ENCODE measurements around the gene TNFRSF4. TPM values are rescaled to one million over a fixed set of nuclear protein-coding genes. Genes with fewer than 3 reads are reported as not detected.

Gene TNFRSF4
- total RNA-seq, 3 donors from 2014 or later (not counting 1 experiment from before 2014, with no cell fraction given): 14.3 to 26.5 (median 15.7) TPM

DNA sequence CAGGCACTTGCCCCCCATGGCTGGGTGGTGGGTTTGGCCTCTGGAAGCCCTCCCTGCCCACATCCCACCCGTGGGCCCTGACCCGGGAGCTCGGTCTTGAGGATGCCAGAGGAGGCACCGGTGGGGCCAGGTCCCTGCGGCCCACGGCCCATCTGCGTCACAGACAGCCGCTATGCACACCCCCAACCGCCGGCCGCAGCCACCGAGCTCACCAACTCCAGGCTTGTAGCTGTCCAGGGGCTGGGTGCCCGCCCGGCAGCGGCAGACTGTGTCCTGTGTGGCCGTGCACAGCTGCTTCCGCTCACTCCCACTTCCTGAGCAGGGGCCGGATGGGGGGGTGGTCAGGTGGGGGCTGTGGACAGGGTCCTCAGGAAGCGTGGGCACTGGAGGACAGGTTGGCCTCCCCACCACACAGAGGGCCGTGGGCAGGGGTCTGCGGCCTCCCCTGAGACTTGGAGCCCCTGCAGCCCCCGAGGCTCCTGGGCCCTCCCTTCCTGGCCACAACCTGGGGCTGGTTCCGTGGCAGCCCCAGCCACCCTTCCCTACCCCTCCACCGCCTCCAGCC lies 1.1 kb downstream of the TNFRSF4 start:
- Mint-ChIP-seq H3K27ac (peak overlapping the region; percentile 79 to 98), H3K9me3 (no peaks in the 10 kb centered on the region), H3K36me3 (no peaks in the 10 kb centered on the region), H3K4me3 (peak overlapping the region; percentile 71), H3K27me3 (ENCODE audit: low read depth in 2 of 2) (no peaks in the 10 kb centered on the region), H3K4me1 (peaks cover 22 to 56% of the 10 kb centered on the region in 2 donors)
- Histone ChIP-seq H3K4me3 (ENCODE audit: low read length) (peak overlapping the region; percentile 30), H3K27me3 (ENCODE audit: control insufficient read depth, insufficient read depth, low read length) (no peaks in the 10 kb centered on the region), H3K27ac (ENCODE audit: low read length) (peak overlapping the region; percentile 90), H3K9me3 (ENCODE audit: control insufficient read depth, insufficient read depth, low read length) (no peaks in the 10 kb centered on the region), H3K36me3 (ENCODE audit: control insufficient read depth, insufficient read depth, low read length) (peaks cover 10% of the 10 kb centered on the region), H3K4me1 (ENCODE audit: control insufficient read depth, insufficient read depth, low read length) (peaks cover 99% of the 10 kb centered on the region)
- intact Hi-C loops (cut with micrococcal nuclease): no loop called here
- peak; percentile 76 to 88 for DNase-seq
- TF ChIP-seq, protein P1, sequence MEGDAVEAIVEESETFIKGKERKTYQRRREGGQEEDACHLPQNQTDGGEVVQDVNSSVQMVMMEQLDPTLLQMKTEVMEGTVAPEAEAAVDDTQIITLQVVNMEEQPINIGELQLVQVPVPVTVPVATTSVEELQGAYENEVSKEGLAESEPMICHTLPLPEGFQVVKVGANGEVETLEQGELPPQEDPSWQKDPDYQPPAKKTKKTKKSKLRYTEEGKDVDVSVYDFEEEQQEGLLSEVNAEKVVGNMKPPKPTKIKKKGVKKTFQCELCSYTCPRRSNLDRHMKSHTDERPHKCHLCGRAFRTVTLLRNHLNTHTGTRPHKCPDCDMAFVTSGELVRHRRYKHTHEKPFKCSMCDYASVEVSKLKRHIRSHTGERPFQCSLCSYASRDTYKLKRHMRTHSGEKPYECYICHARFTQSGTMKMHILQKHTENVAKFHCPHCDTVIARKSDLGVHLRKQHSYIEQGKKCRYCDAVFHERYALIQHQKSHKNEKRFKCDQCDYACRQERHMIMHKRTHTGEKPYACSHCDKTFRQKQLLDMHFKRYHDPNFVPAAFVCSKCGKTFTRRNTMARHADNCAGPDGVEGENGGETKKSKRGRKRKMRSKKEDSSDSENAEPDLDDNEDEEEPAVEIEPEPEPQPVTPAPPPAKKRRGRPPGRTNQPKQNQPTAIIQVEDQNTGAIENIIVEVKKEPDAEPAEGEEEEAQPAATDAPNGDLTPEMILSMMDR (IDR thresholded peaks at IDR 0.05): no peak
- peak; percentile 32 to 74 (median 65) for ATAC-seq
- 1% methylated on average over 24 of the region's 24 CpGs for WGBS (ENCODE audit: insufficient coverage)

DNA sequence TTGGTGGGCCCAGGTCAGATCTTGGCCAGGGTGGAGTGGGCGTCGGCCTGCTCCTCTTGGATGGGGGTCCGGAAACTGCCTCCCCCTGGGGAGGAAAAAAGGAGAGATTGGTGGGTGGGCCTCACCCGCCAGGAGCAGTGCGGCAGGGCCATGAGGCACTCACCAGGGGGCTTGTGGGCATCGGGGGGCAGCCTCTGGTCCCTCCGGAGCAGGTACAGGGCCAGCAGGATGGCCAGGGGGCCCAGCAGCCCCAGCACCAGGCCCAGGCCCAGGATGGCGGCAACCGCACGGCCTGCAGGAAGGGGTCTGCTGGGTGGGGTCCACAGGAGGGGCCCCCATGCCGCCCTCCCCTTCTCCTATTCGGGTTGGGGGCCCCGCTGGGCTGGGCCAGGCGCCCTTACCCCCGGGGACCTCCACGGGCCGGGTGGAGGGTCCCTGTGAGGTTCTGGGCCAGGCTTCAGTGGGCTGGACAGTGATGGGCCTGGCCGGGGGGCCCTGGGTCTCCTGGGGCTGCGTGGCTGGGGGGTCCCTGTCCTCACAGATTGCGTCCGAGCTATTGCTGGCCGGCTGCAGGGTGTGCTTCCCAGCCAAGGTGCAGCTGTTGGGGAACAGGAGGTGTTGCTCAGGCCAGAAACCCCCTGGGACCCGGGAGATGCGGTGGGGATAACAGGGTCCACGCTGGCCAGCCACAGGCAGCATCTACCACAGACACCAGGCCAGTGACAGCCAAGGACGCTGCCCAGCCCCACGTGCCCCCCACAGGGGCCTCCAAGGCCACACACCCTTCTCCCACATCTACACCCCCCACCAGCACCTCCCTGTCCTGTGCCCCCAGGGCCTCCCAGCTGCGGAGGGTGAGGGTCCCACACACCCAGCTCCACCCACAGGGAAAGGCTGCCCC lies 2.2 kb downstream of the TNFRSF4 start:
- peak overlapping the region; percentile 49 for H3K4me3 Mint-ChIP-seq
- peaks cover 22 to 63% of the 10 kb centered on the region in 2 donors for H3K4me1 Mint-ChIP-seq
- peak overlapping the region; percentile 98 for H3K27ac Mint-ChIP-seq

DNA sequence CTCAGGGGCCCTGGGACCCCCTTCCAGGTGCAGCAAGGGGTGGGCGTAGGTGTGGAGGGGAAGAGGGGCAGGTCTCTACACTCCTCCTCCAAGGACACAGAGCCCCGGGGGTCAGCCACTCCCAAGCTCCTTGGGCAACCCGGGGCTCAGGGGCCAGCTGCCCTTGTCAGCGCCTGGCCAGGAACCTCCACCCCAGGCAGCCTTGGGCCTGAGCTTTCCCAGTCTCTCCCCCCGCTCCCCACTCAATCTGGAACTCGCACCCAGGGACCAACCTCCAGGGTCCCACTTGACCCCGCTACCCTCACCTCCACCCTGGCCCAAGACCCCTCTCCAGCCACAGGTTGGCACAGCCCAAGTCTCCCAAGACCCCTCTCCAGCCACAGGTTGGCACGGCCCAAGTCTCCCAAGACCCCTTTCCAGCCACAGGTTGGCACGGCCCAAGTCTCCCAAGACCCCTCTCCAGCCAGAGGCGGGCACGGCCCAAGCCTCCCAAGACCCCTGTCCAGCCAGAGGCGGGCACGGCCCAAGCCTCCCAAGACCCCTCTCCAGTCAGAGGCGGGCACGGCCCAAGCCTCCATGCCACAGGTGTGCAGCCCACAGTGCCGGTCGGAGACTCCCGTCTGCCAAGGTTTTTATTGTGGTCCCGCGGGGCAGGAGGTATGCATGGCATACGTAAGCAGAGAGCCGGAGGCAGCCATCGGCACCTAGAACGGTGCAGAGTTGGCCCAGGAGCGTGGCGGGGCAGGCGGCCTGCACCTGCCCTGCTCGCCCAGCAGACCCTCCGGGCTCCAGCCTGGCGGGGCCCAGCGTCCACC lies 3.0 kb downstream of the TNFRSF4 start:
- Mint-ChIP-seq H3K9me3 (no peaks in the 10 kb centered on the region), H3K36me3 (no peaks in the 10 kb centered on the region), H3K27me3 (ENCODE audit: low read depth in 2 of 2) (no peaks in the 10 kb centered on the region), H3K4me3 (peak overlapping the region; percentile 40), H3K27ac (peak overlapping the region; percentile 66 to 98), H3K4me1 (peaks cover 15 to 60% of the 10 kb centered on the region in 2 donors)
- Histone ChIP-seq H3K4me1 (ENCODE audit: control insufficient read depth, insufficient read depth, low read length) (peaks cover 99% of the 10 kb centered on the region), H3K36me3 (ENCODE audit: control insufficient read depth, insufficient read depth, low read length) (no peaks in the 10 kb centered on the region), H3K9me3 (ENCODE audit: control insufficient read depth, insufficient read depth, low read length) (no peaks in the 10 kb centered on the region), H3K4me3 (ENCODE audit: low read length) (no peak overlapping the region), H3K27ac (ENCODE audit: low read length) (no peak overlapping the region), H3K27me3 (ENCODE audit: control insufficient read depth, insufficient read depth, low read length) (no peaks in the 10 kb centered on the region)
- DNase-seq (peak in 1 of 2 donors; percentile 17), ATAC-seq (no peak)
- intact Hi-C loops (cut with micrococcal nuclease): no loop called here
- WGBS (ENCODE audit: insufficient coverage): 96% methylated on average over 30 of the region's 31 CpGs
- TF ChIP-seq, protein P1 (IDR thresholded peaks at IDR 0.05): no peak

More for the DNA sequence above, 2.2 kb downstream of the TNFRSF4 start:
- ATAC-seq (no peak), DNase-seq (no peak)
- Histone ChIP-seq H3K4me3 (ENCODE audit: low read length) (no peak overlapping the region), H3K9me3 (ENCODE audit: control insufficient read depth, insufficient read depth, low read length) (no peaks in the 10 kb centered on the region), H3K36me3 (ENCODE audit: control insufficient read depth, insufficient read depth, low read length) (peaks cover 5% of the 10 kb centered on the region), H3K27me3 (ENCODE audit: control insufficient read depth, insufficient read depth, low read length) (no peaks in the 10 kb centered on the region), H3K27ac (ENCODE audit: low read length) (peak overlapping the region; percentile 90), H3K4me1 (ENCODE audit: control insufficient read depth, insufficient read depth, low read length) (peaks cover 100% of the 10 kb centered on the region)
- intact Hi-C loops (cut with micrococcal nuclease): no loop called here
- WGBS (ENCODE audit: insufficient coverage): 86% methylated on average over 28 of the region's 28 CpGs
- Mint-ChIP-seq H3K27me3 (ENCODE audit: low read depth in 2 of 2) (no peaks in the 10 kb centered on the region), H3K9me3 (no peaks in the 10 kb centered on the region), H3K36me3 (no peaks in the 10 kb centered on the region)
- TF ChIP-seq, protein P1 (IDR thresholded peaks at IDR 0.05): no peak
